PC-3 (cell line): ENCODE data around the gene VPS18. TPM values are rescaled to one million over a fixed set of nuclear protein-coding genes. Genes with fewer than 3 reads are reported as not detected.
A peak's percentile ranks its signal among the peaks of the same experiment; 100 is the strongest.

Source experiments
- ATAC-seq: fragments of 200-7000 bp; cut with Tn5 transposase; 2 replicates; pipeline ENCODE4 v1.9.1; 2020; ENCODE audit warnings: mild to moderate bottlenecking, moderate library complexity
- BruUV-seq: library from RNA; stranded (reverse); fragments of 400-500 nt; replicated peaks from 2 replicates; lab custom pipeline; 2021; lab: Mats Ljungman, UMichigan
- CTCF ChIA-PET: fragments of 300-600 bp; sonication (Branson Sonifier 250); formaldehyde crosslinking; loops from one replicate; lab custom pipeline; 2022; ENCODE audit warnings: antibody characterized with exemption; lab: Charles Lee
- POLR2A ChIA-PET: fragments of 300-600 bp; sonication (Branson Sonifier 250); formaldehyde crosslinking; loops from one replicate; lab custom pipeline; 2022; ENCODE audit warnings: antibody characterized with exemption; ENCODE audit not compliant: unreplicated experiment; lab: Charles Lee
- DNase-seq: peaks from one replicate; pipeline ENCODE4 v3.0.0-alpha.2; 2015
- H2AFZ ChIP-seq: fragments of 300-600 bp; sonication (generic); 2 replicates; pipeline ENCODE4 v1.6.0; 2016; ENCODE audit warnings: antibody characterized with exemption, low read length
- H3F3A ChIP-seq: fragments of 300-600 bp; sonication (generic); one replicate; pipeline ENCODE4 v1.6.0; 2017; ENCODE audit warnings: antibody characterized with exemption, low read length, control low read depth, mild to moderate bottlenecking; ENCODE audit not compliant: unreplicated experiment
- H3K27ac ChIP-seq: fragments of 300-600 bp; sonication (generic); 2 replicates; pipeline ENCODE4 v1.5.1; 2016; ENCODE audit warnings: mild to moderate bottlenecking, low read length
- H3K27me3 ChIP-seq: fragments of 300-600 bp; sonication (generic); 2 replicates; pipeline ENCODE4 v1.6.1; 2016; ENCODE audit warnings: low read length, mixed read lengths
- H3K36me3 ChIP-seq: fragments of 300-600 bp; sonication (generic); 2 replicates; pipeline ENCODE4 v1.6.1; 2016; ENCODE audit warnings: low read depth, mixed run types, low read length, mixed read lengths
- H3K4me1 ChIP-seq: fragments of 300-600 bp; sonication (generic); 2 replicates; pipeline ENCODE4 v1.5.1; 2016; ENCODE audit warnings: low read length; ENCODE audit not compliant: insufficient read depth
- H3K4me2 ChIP-seq: fragments of 300-600 bp; sonication (generic); 2 replicates; pipeline ENCODE4 v1.6.0; 2016; ENCODE audit warnings: low read length
- H3K4me3 ChIP-seq: fragments of 300-600 bp; sonication (generic); 2 replicates; pipeline ENCODE4 v1.5.1; 2016; ENCODE audit warnings: mild to moderate bottlenecking, low read length, mixed read lengths
- H3K79me2 ChIP-seq: fragments of 300-600 bp; sonication (generic); 2 replicates; pipeline ENCODE4 v1.6.1; 2017; ENCODE audit warnings: low read length, mixed read lengths
- H3K9ac ChIP-seq: fragments of 300-600 bp; sonication (generic); 2 replicates; pipeline ENCODE4 v1.6.0; 2016; ENCODE audit warnings: mild to moderate bottlenecking, low read length
- H3K9me2 ChIP-seq: fragments of 300-600 bp; sonication (generic); replicated peaks from 2 replicates; pipeline ENCODE4 v1.6.1; 2016; ENCODE audit warnings: mixed run types, low read length, mixed read lengths
- H3K9me3 ChIP-seq: fragments of 300-600 bp; sonication (generic); 2 replicates; pipeline ENCODE4 v1.6.1; 2016; ENCODE audit warnings: low read length, mixed read lengths
- H4K20me1 ChIP-seq: fragments of 300-600 bp; sonication (generic); 2 replicates; pipeline ENCODE4 v1.6.1; 2016; ENCODE audit warnings: low read length, mixed read lengths
- EZH2 ChIP-seq: fragments of 300-600 bp; sonication (generic); IDR thresholded peaks from one replicate; pipeline ENCODE4 v1.6.1; 2017; ENCODE audit warnings: antibody characterized with exemption, mild to moderate bottlenecking, low read length; ENCODE audit not compliant: unreplicated experiment
- EZH2phosphoT487 ChIP-seq: fragments of 300-600 bp; sonication (generic); IDR thresholded peaks from 2 replicates; pipeline ENCODE4 v1.6.1; 2018; ENCODE audit warnings: mild to moderate bottlenecking, antibody characterized with exemption, low read length, borderline replicate concordance
- intact Hi-C: fragments of 100-400 bp; cut with micrococcal nuclease; formaldehyde crosslinking; loops from 2 replicates; pipeline ENCODE4 v1.9.0; 2023
- total RNA-seq: library from RNA; depleted of rRNA; stranded (reverse); fragments of >200 nt; gene quantifications from 2 replicates; pipeline ENCODE4 v1.2.3, GENCODE V29; 2014
- TF ChIP-seq, protein P1 (sequence below): fragments of 300-600 bp; sonication (generic); conservative IDR thresholded peaks from 2 replicates; pipeline ENCODE4 v1.5.1; 2017; ENCODE audit warnings: antibody characterized with exemption, low read depth, mild to moderate bottlenecking, low read length

The VPS18 gene
- total RNA-seq, 1 experiment from 2014 or later, result 37.6 TPM

DNA sequence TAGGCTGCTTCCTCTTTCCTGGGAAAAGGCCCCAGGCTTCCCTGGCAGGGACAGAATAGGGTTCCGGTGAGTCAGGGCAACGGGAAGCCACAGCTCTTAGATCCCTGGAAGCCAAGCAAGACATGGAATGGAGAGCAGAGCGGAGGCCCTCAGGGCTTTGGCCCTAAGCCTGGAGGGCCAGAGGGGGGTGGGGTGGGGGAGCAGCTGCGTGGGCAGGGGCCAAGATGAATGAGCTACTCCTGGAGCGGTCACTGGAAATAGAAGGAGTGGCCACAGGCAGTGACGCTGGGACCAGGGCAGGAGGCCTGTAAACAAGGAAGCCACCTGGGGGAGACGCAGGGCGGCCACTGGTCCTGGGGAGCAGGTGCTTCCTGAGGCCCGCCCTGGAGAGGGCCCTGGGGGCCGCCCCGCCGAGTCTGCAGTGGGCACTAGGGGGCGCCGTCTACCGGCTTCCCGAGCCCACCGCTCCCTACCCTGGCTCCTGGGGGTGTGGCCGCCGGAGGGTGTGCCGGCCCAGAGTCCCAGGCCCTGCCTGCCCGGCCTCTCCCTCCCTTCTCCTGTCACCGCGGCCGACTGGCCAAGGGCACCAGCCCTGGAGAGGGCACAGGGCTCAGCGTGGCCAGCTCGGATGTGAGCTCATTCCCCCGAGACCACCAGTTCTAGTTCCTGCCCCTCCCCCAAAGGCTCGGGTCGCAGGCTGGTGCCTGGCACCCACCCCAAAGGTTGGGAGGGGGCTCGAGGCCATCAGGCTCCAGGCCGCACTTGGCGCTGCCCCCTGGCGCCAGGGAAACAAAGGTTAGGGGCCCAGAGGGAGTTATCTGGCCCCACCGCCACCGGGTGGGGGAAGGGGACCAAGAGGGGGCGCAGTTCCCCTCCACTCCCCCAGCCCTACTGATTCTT is 12.1 kb downstream of the VPS18 start:
- Histone ChIP-seq H3K9ac (peak overlapping the region; percentile 88), H3K4me1 (peaks cover 29% of the 10 kb centered on the region), H3K4me3 (peak overlapping the region; percentile 67), H3K36me3 (peaks cover 6% of the 10 kb centered on the region; the same call in 1 of the 2 replicates), H3K9me2 (no peaks in the 10 kb centered on the region), H3K27me3 (no peaks in the 10 kb centered on the region), H2AFZ (peak overlapping the region; percentile 72), H3F3A (peaks cover 6% of the 10 kb centered on the region), H4K20me1 (peaks cover 7% of the 10 kb centered on the region; the same call in 1 of the 2 replicates), H3K79me2 (peaks cover 4% of the 10 kb centered on the region; the same call in 1 of the 2 replicates), H3K27ac (peak overlapping the region; percentile 98), H3K4me2 (peak overlapping the region; percentile 98), H3K9me3 (no peaks in the 10 kb centered on the region)
- TF ChIP-seq, protein P1, sequence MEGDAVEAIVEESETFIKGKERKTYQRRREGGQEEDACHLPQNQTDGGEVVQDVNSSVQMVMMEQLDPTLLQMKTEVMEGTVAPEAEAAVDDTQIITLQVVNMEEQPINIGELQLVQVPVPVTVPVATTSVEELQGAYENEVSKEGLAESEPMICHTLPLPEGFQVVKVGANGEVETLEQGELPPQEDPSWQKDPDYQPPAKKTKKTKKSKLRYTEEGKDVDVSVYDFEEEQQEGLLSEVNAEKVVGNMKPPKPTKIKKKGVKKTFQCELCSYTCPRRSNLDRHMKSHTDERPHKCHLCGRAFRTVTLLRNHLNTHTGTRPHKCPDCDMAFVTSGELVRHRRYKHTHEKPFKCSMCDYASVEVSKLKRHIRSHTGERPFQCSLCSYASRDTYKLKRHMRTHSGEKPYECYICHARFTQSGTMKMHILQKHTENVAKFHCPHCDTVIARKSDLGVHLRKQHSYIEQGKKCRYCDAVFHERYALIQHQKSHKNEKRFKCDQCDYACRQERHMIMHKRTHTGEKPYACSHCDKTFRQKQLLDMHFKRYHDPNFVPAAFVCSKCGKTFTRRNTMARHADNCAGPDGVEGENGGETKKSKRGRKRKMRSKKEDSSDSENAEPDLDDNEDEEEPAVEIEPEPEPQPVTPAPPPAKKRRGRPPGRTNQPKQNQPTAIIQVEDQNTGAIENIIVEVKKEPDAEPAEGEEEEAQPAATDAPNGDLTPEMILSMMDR, result peak; percentile 85
- TF ChIP-seq EZH2 (no peak), EZH2phosphoT487 (no peak)
- no TSS peak for BruUV-seq
- CTCF ChIA-PET, result interaction anchor here (0.5 to 1.7 kb wide), 19 partner anchors 12 to 793 kb away, joined by 3 to 22 read pairs (median 5); partner anchors contain the start of genes CCDC32, DLL4, RHOV and VPS18
- ATAC-seq (peak; percentile 80), DNase-seq (peak; percentile 98)
- intact Hi-C loops, result loop anchor here (1.0 to 10.0 kb wide), 8 partner anchors 23 to 208 kb away; partner anchors contain the start of genes CHAC1, DLL4 and INO80
- POLR2A ChIA-PET, result interaction anchor here (0.6 to 1.1 kb wide), 4 partner anchors 22 to 625 kb away, joined by 3 to 14 read pairs (median 7); no protein-coding TSS in a partner anchor

DNA sequence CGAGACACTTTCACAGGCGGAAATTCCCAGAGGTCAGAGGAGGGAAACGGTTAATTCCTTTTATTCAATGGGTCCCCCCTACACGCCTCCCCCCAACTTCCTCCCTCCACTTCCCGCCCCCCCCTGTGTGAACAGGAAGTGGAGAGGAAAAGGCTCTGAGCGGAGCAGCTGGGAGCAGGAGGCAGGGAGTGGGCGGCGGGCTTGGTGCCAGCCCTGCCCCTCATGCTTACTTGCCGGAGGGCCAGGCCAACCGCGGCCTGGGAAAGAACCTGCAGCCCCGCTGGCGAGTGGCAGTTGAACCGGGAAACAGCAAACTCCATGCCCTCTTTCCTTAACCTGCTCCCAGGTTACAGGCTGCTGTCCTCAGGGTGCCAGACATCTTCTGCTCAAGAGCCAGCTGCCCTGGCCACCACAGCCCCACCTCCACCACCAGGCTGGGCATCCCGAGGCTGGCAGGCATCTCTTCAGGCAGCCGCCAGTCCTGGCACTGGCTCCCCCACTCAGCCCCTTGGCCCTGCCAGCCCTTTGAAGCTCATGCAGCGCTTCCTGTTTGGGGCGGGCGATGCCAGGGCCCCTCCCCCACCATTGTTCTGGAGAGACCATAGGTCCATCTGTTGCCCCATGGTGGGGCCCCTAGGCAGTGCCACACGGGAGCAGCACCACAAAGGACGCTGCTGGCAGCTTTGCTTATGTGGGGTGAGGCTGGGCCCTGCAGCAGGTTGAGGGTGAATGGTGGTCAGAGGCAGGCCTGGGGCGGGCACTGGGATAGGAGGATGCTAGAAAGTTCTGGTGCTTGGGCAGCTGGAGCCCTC is 12.9 kb downstream of the VPS18 start:
- no peaks in the 10 kb centered on the region for H3K27me3 ChIP-seq
- H3K4me2 ChIP-seq, result peak overlapping the region; percentile 98
- peaks cover 7% of the 10 kb centered on the region; the same call in 1 of the 2 replicates for H4K20me1 ChIP-seq
- peak overlapping the region; percentile 88 for H3K9ac ChIP-seq
- POLR2A ChIA-PET, result no interaction called here
- H3K36me3 ChIP-seq, result peaks cover 6% of the 10 kb centered on the region; the same call in 1 of the 2 replicates
- TSS peak; percentile 13 for BruUV-seq
- ATAC-seq (peak; percentile 1; the same call in 1 of the 2 replicates), DNase-seq (peak; percentile 29)
- peak overlapping the region; percentile 98 for H3K27ac ChIP-seq
- peaks cover 29% of the 10 kb centered on the region for H3K4me1 ChIP-seq
- peaks cover 6% of the 10 kb centered on the region for H3F3A ChIP-seq
- intact Hi-C loops, result loop anchor here (1.0 to 10.0 kb wide), 8 partner anchors 22 to 208 kb away; partner anchors contain the start of genes CHAC1, DLL4 and INO80
- peak overlapping the region; percentile 67 for H3K4me3 ChIP-seq
- H2AFZ ChIP-seq, result peak overlapping the region; percentile 72
- CTCF ChIA-PET, result no interaction called here
- H3K9me2 ChIP-seq, result no peaks in the 10 kb centered on the region
- no peaks in the 10 kb centered on the region for H3K79me2 ChIP-seq
- H3K9me3 ChIP-seq, result no peaks in the 10 kb centered on the region
- TF ChIP-seq EZH2phosphoT487, result no peak
- TF ChIP-seq, protein P1, result no peak
- no peak for TF ChIP-seq EZH2
